HG02870 (cell line): ENCODE measurements around the gene PSMD14.
"Not testable (repeated sequence)": the region's sequence is repeated elsewhere in the genome, so short reads cannot be mapped to it uniquely, and the experiment has no call there.

Experiments
- ATAC-seq: cut with Tn5 transposase; IDR thresholded peaks from one replicate; pipeline ENCODE4 v1.9.1; 2021; ENCODE audit warnings: mild to moderate bottlenecking, moderate library complexity; ENCODE audit not compliant: unreplicated experiment

The PSMD14 gene

DNA sequence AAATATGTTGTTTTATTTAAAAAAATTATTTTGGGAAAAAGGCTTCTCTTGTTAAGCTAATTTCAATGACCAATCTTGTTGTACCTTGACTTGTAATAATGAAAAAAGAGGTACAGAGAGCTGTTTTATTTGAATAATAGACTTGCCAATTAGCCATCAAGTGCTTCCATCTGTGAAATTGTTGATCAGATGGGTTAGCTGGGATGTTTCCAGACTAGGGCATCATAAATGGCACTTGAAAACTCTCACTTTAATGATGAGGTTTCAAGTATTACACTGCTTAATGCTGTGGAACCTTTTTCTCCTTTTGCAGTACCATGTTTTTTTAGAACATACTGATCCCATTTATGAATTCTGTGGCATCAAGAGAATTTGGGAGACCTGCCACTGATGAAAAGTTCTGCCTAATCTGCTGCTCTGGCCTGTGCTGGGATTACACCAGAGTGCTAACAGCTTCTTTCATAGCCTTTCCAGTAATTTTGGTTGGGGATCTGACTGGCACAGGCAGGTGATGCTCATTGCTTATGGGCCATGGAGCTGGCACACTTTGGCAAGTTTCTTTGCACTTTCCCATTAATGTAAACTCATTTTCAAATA, 24.2 kb downstream of the PSMD14 start:
- ATAC-seq: no peak

DNA sequence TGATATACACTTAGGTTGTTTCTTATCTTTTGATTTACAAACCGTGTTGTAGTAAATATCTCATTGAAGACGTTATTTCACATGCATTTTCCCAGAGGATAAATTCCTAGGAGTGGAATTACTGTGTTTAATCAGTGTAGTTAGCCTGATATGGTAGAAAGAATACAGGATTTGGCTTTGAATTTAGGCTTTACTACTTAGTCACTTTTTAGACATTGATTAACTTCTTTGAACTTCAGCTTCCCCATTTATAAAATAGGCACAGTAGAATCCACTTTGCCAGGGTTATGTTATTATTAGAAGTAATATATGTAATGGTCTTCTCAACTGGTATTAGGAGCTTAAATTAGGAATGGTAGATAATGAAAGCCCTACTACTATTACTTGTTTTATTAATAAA, 27.4 kb downstream of the PSMD14 start:
- ATAC-seq: no peak

DNA sequence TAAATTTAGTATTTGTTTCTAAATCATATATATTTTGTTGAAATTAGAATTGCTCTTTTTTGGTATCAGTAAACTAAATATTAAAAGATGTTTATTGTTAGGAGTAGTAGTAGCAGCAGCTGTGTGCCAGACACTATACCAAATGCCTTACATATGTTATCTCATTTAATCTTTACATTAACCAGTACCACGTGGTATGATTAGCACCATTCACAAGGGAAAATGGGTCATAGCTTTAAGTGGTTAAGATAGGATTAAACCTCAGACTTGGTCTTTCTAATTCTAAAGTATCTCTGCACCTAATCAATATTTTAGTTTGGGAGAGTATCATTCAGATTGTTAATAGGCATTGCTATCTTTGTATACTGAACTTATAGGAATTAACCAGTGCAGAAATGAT, 29.0 kb downstream of the PSMD14 start:
- no peak for ATAC-seq

DNA sequence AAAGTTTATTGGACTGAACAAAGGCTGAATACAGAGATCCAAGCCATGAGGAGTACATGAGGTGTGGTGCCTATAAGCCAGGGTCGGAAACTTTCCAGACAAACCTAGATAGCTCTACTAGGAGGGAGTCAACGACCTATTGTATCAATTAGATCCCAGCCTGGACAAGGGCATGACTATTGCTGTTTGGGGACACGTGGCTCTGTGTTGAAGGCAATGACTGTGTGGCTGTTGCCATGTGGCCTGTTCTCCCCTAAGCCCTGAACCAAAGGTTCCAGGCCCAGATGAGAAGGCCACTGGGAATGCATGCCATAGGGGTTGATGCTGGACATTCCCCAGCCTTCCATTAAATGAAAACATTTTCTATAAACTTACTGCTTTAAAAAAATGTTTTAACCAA, 31.3 kb downstream of the PSMD14 start:
- not testable (repeated sequence) for ATAC-seq

DNA sequence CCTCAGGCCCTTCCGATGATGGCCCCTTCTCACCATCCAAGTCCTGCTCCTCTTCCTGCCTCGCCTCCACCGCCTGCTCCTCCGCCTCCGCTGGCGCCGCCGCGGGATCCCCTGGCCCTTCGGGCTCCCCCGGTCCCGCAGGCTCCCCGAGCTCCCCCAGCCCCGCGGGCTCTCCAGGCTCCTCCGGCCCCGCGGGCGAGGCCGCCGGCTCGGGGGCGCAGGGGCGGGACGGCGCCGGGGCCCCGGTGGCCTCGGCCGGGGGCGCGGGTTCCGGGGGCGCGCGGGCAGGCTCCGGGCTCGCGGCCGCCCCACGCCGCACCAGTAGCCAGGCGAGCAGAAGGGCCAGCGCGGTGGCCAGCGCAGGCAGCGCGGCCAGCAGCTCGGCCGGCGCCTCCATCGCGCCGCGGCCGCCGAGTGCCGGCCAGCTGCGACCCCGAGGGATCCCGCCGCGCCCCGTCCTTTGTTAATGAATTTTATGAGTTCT, 32.7 kb downstream of the PSMD14 start:
- ATAC-seq: not testable (repeated sequence)

DNA sequence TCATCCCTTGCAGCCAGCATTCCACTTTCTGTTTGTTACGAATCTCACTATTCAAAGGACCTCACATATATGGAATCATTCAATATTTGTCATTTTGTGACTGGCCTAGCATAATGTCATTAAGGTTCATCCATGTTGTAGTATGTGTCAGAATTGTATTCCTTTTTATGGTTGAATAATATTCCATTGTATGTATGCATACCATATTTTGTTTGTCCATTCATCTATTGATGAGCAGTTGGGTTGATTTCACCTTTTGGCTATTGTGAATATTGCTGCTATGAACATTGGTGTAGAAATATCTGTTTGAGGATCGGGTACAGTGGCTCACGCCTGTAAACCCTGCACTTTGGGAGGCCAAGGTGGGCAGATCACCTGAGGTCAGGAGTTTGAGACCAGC, 35.0 kb downstream of the PSMD14 start:
- no peak for ATAC-seq

DNA sequence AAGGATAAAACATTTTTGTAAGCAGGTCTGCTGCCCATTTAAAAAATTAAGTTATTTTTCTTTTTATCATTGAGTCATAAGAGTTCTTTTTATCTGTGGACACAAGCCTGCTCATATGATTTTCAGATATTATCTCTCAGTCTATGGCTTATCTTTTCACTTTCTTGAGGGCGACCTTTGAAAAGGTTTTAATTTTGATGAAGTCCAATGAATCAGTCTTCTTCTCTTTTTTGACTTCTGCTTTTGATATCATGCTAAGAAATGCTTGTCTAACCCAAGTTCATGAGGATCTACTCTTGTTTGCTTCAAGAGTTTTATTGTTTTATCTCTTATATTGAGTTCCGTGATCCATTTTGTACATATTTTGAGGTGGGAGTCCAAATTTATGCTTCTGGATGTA, 36.5 kb downstream of the PSMD14 start:
- ATAC-seq: no peak

DNA sequence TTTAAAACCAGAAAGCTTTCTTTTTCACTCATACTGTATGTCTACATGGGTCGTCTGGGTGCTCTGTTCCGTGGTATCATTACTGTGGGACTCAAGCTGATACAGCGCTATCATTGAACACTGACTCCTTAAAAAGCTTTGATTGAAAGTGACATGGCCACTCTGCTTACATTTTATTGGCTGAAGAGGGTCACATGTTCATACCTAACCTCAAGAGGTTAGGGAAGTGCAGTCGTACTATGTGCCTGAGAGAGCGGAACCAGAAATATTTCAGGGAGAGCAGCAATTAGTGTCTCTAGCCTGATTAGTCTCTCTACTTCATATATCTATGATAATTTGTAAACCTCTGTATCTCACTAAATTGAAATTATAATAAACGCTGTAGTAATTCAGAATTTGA, 43.5 kb downstream of the PSMD14 start:
- no peak for ATAC-seq

DNA sequence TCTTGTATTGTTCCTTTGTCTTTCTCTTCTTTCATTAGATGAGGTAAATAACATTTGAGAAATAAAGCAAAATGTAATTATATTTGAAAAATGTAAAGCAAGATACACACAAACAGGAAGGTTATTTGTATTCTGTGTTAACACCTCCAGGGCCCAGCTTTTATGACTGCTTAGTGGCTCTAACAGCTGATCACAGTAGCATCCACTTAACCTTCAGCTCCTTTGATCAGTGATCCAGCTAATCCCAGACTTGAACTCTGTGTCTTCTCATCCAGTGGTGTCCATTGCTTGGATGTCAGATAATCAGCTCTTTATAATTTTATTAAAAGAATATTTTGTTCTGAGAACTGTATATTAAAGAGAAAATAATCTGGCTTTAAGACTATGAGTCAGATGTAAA, 44.5 kb downstream of the PSMD14 start:
- no peak for ATAC-seq

DNA sequence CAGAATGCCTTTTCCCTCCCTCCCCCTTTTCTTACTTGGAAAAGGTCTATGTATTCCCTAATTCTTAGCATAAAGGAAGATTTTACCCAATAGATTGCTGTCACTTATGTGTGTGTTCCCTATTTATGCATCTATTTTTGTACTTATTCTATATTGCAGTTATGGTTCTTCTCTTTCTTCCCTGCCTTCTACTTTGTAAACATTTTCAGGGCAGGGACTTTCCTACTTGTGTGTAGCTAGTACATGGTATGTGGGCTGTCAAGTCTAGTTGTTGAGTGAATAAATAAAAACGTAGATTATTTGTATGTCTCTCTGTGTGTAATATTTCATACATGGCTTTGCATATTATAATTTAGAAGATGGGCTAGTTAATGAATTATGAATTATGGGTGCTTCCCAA, 45.3 kb downstream of the PSMD14 start:
- ATAC-seq: no peak

DNA sequence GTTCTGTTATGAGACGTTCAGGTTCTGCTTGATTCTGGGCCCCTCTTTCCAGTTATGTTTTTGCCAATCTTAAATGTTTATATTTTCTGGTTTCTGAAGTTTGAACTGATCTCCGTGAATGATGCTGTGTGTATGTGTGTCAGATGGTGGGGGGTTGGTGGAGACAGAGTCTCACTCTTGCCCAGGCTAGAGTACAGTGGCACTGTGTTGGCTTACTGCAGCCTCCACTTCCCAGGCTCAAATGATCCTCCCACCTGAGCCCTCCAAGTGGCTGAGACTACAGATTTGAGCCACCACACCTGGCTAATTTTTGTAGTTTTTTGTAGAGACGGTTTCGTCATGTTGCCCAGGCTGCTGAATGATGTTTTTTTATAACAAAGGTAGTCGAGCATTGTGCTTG, 45.9 kb downstream of the PSMD14 start:
- ATAC-seq: no peak

DNA sequence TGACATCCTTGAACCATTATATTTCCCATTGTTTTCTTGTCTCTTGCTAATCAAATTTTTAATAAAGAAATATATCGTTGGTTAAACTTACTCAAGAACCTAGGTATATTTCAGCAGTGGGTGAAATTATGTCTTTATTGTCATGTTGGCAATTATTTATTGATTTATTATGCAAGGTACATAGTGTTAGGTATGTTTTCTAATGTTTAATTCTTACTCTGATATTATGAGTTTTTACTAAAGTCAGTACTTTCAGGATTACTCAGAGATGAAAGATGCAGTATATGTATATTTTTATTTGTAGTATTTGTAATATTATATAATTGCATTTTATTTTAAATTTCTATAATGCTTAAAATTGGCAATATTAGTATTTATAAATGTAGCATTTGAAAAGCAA, 46.9 kb downstream of the PSMD14 start:
- ATAC-seq: no peak

DNA sequence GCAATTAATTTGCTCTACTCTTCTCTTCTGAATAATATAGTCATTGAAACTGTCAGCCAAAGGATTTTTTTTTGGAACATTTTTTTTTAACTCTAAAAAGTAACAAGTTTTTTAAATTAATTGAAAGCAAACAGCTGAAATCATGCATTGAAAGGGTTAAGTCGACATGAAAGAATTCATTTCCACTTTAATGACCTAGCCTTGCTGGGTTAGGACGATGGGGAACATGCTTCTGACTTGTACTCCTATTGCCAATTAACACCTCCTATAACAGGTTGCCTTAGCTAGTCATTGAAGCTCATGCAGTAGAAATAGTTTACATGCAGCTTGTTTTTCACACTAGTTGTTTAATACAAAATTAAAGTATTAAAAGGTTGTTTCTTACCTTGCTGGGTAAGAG, 47.8 kb downstream of the PSMD14 start:
- ATAC-seq: no peak

DNA sequence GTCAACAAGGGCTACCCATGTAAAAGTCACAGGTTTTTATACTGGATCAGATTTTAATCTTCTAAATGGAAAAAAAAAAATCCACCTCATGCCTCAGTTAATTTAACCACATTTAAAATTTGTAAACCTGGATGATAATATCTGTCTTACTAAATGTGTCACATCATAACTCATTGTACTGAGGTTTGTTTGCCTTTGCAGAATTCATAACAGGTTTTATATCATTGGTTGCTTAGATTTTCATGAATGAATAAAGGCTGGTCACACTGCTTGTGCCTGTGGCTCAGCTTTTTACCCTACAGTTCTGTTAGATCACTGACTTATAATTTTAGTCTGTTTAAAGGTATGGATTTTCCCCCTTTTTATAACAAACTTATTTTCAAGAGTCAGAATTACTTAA, 48.9 kb downstream of the PSMD14 start:
- ATAC-seq: no peak

DNA sequence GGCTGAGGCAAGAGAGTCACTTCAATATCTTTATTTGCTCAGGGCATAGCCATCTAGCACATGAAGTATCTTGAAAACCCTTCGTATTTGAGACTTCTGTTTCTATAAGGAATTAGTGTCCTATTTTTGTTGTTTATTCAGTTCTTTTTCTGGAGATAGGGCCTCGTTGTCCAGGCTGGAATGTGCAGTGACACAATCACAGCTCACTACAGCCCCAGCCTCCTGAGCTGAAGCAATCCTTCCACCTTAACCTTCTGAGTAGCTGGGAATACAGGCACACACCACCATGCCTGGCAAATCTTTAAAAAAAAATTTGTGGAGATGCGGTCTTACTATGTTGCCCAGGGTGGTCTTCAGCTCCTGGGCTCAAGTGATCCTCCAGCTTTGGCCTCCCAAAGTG, 50.6 kb downstream of the PSMD14 start:
- no peak for ATAC-seq

DNA sequence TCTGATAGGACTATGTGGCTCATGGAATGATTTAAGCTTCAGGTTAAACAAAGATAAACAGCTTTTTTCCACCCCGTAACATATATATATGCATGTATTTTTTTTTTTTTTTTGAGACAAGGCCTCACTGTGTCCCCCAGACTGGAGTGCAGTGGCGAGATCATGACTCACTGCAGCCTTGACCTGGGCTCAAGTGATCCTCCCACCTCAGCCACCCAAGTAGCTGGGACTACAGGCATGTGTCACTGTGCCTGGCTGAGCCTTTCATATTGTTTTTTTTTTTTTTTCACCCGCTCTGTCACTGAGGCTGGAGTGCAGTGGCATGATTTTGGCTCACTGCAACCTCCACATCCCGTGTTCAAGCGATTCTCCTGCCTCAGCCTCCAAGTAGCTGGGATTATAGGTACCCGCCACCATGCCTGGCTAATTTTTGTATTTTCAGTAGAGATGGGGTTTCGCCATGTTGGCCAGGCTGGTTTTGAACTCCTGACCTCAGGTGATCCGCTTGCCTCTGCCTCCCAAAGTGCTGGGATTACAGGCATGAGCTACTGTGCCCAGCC, 52.0 kb downstream of the PSMD14 start:
- not testable (repeated sequence) for ATAC-seq

DNA sequence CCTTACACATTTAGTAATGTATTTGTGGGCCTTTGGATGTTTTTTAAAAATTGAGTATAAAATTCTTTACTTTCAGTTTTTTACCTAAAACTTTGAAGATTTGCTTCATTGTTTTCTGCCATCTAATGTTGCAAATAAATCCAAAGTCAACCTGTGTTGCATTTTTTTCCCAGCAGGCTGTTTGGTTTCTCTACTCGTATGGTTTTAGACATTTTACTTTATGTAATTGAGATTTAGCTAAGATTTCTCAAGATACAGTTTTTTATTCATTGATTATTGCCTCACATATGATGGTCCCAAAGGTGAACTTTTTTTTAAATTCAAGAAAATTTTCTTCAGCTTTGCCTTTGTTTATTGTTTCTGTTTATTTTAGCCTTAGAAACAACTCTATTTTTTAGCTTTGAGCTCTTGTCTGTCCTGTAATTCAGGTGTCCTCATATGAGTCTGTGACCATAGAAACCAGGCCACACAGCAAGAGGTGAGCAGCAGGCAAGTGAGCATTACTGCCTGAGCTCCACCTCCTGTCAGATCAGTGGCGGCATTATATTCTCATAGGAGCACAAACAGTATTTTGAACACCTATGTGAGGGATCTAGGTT, 54.4 kb downstream of the PSMD14 start:
- no peak for ATAC-seq

DNA sequence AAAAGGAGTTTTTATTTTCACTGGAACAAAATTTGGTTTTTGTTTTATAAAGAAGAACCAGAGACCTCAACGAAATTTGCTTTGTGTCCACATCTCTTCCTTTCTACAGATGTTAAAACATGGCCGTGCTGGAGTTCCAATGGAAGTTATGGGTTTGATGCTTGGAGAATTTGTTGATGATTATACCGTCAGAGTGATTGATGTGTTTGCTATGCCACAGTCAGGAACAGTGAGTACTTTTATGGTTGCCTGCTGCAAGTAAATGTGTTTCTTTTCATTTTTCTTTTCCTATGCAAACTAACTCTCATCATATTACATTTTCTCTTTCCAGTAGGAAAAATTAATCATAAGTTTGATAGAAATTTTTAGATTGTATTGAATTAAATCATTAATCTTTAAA, 59.5 kb downstream of the PSMD14 start:
- ATAC-seq: no peak

DNA sequence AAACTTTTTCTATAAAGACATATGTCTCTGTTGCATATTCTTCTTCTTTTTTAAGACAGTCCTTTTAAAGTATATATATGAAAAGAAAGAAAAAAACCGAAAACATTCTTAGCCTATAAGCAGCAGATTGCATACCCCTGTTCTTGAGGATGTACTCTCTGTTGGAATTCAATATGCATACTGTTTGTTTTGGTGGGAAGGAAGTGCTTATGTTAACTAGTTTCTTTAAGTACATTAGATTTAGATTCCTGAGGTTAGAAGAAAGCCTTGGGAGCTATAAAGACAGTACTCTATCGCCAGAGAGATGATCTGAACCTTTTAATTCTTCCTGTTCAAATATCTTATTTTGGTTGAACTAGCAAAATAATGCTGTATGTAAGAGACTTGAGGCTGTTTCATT, 61.1 kb downstream of the PSMD14 start:
- no peak for ATAC-seq

DNA sequence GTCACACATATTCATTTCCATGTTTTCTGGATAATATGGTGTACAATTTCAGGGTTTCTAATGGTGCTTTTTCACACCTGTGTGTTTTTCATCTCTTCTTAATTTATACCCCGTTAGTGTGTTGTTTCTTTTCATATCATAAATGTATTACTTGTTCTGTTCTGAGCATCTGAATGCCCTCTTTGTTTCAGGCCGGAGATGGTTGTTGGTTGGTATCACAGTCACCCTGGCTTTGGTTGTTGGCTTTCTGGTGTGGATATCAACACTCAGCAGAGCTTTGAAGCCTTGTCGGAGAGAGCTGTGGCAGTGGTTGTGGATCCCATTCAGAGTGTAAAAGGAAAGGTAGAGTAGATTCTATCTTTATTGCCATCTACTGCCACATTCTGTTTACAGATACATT, 62.8 kb downstream of the PSMD14 start:
- no peak for ATAC-seq

DNA sequence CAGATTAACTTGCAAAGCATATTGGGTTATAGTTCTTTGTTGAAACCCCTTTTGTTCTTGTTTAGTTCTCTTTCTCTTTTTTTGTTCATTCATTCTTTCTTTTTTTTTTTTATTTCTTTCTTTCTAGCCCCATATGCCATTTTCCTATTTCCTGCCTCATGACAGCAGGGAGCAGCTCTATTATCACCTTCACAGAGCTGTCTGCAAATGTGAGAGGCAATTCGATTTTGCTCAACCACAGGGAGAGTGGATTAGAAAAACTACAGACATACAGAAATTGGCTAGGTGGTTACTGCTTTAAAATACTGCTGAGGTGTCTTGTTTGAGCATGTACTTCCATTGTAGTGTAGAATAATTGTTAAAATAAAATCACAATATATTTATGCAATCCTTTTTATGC, 63.6 kb downstream of the PSMD14 start:
- ATAC-seq: no peak

DNA sequence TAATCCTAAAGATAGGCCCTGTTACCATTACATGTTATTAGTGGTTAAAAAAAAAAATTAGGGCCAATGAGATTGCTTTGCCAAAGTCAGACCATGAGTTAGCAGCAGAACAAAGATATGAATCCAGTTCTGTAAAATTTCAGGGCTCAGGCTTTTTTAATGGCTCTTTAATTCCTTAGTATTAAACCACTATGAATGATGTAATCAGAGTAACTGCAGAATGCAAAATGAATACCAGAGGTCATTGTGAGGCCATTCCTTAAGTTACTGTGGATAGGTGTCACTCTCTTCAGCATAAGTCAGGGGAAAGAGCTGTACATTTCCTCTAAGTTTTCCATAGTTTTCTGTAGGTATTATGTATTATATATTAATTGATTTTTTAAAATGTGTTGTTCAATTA, 65.7 kb downstream of the PSMD14 start:
- ATAC-seq: no peak

DNA sequence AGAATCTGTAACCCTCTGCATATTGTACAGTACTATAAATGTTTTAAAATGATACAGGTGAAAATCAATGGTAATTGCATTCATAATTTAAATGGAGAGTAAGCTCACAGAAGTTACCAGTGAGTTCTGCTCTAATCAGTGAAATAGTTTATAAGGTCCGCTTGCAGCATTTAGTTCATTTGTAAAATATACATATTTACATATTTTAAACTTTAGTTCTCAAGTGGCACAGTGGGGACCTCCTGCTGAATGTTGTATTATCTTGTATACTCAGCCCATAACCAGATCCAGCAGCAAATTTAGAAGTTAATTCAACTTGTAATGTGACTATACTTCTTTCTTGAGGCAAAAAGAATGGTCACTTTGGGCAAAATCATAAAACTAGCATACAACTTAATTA, 66.2 kb downstream of the PSMD14 start:
- no peak for ATAC-seq
